Activated CD8-positive, alpha-beta memory T cell treated with anti-CD3 and anti-CD28 coated beads, Interleukin-2, amount 50 U/mL, for 1 hour (primary cell): ENCODE results near the gene COL18A1.

Source experiments
- DNase-seq: peaks from one replicate; pipeline ENCODE4 v3.0.0-alpha.2; 2020; ENCODE audit errors: extremely low read depth

COL18A1 gene

GRCh38 chr21:45401916-45402900 lies 2.8 kb upstream of the COL18A1 start:
- DNase-seq = no peak

- no peak for DNase-seq
Observed at GRCh38 chr21:45403133-45403824, 1.7 kb upstream of the COL18A1 start.

DNA sequence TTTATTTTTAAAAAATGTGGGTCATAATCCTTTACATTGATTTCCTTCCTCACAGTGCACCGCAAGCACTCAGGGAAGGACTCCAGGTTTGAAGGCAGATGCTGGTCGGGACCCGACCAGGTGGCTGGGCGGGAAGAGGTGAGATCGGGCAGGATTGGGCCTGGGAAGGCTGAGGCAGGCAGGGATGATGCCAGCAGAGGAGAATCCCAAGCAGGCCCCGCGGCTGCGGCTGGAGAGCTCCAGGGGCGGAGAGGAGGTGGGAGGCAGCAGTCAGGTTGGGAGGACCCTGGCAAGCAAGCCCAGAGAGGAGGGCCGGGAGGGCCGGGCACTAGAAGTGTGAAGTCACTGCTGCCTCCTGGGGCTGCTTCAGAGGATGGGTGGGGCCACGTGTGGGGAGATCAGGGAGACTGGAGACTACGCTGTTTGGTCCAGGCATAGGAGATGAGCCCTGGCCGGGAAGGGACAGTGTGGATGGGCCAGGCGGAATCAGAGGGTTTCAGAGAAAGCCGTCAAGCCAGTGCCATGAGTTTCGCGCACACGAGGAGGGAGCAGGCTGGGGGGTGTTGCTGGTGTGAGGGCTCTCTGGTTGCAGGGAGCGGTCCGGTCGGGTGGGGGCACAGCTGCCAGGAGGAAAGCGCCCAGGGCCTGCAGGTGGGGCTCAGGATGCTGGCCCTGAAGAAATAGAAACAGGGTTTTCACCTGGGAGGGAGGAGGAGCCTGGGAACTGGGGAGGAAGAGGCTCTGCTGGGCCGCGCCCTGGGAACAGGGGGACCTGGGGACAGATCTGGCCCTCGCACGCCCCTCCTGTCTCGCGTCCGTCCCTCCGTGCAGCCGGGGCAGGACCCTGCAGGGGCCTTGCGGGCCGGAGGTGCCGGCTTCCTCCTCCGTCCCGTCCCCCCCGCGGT lies 888 bp upstream of the COL18A1 start:
- DNase-seq = no peak

DNA sequence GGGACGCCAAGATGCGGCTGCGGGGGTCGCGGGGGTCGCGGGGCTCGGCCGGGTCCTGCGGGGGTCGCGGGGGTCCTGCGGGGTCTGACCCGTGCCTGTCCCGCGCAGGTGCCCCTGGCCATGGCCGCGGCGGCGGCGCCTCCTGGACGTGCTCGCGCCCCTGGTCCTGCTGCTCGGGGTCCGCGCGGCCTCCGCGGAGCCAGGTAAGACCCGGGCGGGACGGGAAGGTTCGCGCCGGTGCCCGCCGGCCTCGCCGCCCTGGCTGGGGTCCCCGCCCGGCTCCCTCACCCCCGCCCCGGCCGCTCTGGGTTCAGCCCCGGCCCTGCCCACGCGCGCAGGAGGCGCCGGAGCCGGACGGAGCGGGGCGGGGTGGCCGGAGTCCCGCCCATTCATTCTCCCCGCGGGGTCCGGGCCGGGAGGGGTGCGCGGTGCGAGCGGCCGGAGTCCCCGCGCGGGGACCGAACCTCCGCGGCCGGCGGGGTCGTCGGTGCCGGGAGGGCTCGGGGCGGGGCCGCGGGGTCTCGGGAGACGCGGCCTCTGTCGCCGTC lies 380 bp downstream of the COL18A1 start:
- no peak for DNase-seq

- DNase-seq = no peak
Observed at GRCh38 chr21:45405819-45406762, 1.1 kb downstream of the COL18A1 start.

DNA sequence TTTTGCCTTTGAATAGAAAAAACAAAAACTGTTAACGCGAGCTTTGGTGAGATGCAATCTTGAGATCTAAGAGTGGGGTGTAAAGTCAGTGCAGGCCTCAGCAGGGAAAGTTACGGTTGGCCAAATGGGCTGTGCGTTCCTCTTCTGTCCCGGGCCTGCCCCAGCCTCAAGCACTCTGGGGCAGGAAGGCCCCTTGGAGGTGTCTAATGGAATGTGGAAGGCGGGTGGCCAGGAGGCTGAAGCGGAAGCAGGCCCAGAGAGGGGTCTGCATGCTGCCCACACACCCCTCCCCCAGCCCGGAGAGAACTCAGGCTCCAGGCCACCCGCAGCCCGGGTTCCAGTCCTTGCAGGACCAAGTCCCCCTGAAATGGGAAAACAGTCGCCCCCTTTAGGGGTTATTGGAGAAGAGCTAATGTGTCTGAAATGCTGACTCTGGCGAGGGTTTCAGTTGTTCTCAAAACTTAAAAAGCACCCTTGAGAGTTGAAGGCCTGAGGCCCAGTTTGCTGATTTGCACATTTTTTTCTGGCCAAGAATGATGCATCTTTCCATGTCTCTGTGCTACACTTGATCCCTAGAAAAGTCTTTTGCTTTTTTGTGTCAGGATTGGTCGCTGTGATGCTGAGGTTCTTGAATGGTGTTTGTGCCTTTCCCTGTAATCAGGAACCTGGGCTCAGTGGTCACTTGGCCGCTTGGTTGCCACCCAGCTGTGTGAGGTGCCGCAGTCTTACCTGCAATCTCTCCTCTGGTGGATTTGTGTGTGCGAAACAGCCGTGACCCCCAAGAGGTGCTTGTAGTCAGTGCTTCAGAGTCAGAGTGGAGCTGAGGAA lies 2.0 kb downstream of the COL18A1 start:
- DNase-seq = no peak

DNA sequence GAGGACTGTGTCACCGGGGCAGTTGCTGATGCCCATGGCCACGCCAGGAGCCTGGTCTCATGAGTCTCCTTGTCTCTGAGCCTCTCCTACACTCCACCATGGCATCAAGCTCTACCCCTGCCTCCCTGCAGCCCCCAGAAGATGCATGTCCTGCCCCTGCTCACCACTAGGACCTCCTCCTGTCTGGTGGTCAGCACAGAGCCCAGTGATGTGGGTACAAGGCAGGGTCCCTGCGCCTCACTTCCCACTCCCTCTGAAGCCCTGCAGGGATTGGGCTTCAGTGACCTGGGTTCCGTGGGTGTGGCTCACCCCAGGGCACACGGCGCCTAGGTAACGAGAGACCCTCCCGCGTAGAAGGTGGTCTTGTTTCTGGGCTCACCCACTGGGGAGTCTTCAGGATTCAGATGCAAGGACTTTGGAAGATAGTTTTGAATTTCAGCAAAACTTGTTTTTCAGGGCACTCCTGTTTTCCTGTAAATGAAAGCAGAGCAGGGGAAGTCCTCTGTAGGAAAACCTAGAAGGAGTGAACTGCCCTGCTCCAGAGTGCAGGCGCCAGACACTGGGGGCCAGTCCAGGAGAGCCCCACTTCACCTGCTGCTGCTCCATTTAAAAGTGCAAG lies 2.8 kb downstream of the COL18A1 start:
- DNase-seq = no peak

DNA sequence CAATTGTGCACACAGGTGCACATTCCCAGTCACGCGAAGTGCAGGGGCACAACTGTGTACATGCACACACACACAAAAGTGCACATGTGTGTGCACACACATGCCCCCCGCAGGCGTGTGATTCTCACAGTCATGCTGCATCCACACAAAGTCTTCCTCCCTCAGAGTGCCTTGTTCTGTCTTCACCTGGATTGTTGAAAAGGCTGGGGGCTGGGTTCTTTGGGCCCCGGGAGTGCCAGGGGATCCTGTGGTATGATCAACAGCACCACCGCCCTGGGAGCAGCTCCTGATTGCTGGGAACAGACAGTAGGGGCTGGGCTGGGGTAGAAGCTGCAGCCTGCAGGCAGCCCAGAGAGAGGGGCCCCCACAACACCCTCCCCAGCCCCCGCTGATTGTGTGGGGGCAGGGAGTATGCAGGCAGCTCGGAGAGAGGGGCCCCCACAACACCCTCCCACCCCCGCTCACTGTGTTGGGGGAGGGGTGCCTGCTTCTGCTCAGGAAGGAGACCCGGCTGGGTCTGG lies 3.4 kb downstream of the COL18A1 start:
- DNase-seq = no peak

DNA sequence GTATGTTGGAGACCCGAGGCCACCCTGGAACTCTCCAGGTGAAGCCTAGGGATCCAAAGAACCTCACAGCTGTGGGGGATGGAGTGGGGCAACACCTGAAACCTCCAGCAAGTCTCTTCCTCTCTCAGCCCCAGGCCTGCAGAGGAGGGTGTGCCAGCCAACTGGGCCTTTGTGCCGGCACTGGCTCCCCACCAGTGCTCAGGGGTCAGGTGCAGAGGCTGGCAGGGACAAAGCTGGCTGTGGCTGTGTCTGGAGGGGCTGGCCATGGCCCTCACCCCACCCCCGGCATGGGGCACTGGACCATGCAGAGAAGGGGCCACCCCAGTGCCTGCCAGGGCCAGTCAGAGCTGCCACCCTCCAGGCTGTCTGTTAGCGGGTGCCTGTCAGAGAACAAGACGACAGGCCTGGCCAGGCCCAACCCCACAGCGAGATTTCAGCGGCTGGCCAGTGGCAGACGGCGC lies 3.9 kb downstream of the COL18A1 start:
- no peak for DNase-seq

GRCh38 chr21:45409466-45410150 lies 4.6 kb downstream of the COL18A1 start:
- no peak for DNase-seq

DNA sequence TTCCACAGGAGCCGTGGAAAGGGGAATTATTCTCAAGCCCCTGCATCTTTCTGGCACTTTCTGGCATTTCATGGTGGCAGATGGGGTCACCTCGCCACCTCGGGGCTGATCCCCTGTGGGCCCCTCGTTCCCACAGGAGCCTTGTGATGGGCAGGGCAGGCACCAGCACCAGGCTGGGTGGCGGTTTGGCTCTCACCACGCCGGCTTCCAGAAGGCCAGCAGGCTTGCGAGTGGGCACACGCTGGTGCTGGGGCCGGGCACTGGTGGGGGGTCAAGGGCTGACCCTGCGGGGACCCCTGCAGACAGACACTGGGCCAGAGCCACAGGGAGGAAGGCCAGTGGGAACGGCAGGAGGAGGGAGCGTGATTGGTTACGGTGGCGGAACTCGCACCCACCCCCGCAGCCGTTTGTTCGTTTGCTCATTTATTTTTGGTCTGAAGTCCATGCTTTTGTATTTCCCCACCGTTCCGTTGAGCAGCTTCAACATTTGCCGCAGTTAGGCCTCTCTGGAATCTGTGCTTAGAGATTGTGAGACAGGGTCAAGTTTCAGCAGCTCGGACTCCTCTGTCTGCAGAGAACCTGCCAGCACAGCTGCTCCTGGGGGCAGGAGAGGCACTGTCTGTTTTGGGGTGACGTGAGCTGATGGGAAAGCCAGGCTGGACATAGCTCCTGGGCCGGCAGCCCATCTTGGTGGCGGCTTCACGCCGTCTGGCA lies 5.3 kb downstream of the COL18A1 start:
- no peak for DNase-seq

DNA sequence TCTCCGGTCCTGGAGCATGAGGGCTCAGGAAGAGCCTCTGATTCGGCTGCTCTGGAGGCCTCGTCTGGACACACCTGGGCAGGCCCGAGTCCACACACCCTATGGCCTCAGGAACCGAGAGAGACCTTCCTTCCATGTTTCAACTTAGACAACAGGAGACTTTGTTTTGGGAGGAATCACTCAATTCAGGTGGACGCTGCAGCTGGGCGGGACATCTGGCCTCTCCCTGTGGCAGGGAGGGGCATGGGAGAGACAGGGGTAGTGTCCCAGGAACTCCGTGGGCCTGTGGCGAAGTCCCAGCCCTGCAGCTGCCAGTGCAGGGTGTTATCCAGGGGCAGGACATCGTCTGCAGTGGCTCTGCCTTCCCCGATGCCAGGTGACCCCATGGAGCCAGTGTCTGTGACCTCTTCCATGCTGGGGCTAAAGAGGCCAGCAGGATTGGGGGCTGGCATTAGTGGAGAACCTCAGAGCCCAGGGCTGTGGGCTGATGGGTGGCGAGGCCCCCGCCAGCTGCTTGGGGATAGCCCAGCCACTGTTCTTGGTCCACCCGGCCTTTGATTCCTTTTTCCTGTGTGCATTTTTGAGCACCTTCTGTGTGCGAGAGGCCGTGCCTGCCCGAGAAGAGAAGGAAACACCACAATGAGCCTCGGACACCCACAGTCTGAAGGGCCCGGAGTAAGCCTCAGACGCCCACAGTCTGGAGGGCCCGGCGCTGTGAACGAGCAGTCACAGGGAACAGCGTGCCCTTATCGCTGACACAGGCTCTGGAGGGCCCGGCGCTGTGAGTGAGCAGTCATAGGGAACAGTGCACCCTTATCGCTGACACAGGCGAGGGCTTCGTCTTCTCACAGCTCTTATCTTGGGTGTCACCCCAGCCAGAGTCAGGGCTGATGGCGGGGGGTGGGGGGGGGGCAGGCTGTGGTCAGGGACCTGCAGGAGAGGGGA lies 6.2 kb downstream of the COL18A1 start:
- no peak for DNase-seq

DNA sequence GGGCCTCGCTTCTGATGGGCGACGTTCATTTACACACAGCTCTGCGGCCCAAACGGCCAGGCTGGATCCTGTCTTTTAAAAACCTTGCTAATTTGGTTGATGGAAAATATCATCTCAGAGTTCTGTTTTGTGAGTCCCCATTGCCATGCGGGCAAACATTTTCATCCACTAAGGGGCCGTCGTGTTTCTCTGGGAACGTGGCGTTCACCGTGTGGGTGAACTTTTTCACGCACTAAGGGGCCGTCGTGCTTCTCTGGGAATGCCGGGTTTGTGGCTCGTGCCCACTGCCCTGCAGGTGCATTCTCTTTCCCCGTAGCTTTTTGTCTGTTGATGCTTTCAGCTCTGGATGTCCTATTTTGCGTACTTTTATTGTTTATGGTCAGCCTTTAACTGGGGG lies 6.8 kb downstream of the COL18A1 start:
- DNase-seq = no peak

DNA sequence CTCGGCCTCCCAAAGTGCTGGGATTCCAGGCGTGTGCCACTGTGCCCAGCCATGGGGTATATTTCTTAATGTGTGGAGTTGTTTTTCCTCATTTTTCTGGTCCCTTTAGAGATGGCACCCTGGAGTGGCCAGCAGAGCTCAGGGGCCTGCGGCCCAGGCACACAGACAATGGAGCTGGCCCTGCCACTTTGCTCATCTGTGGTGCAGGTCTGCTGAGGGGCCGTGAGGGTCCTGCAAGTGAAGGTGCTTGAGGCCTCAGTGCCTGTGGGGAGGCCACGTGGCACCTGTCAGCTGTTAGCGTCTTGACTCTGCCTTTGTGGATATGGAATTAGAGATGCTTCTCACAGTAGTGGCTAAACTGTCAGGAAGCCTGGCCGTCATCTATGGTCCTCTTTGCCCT lies 7.5 kb downstream of the COL18A1 start:
- no peak for DNase-seq

DNA sequence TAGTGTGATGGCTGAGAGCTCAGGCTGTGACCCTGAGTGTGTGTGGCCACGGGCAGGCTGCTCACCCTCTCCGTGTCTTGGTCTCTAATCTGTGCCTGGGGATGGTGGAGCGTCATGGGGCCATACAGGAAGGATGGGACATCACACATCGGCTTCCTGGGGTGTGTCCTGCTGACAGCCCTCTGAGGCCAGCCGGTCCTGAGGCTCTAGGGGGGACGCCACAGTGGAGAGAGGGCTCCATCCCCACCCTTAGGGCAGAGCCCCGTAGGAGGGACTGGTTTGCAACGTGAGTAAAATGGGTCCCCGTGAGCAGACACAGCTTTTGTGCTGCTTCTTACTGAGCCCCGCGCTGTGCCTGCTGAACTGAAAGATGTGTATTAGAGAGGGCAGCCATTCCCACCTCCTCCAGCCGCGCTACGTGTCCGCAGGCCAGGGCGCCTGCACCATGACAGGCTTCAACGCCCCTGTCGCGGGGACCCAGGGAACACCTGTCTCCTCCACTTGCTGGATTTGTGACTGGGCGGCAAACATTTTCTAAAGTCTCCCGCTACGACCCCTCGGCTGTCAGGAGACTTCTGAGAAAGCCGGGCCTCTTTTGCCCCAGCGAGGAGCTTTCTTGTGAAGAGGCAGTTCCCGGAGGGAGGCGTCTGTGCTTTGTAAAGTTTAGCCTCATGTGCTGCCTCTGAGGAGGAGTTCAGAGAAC lies 8.1 kb downstream of the COL18A1 start:
- no peak for DNase-seq

- DNase-seq = no peak
Observed at GRCh38 chr21:45413922-45414321, 9.0 kb downstream of the COL18A1 start.
